Activated T-helper 1 cell treated with anti-CD3 and anti-CD28 coated beads, Interleukin-2, amount 50 U/mL, for 16 hours (primary cell): Measurements from ENCODE around the gene MAPKAP1.

Source experiments
- DNase-seq, 2 donors: peaks; one replicate each; pipeline ENCODE4 v3.0.0-alpha.2; 2020; ENCODE audit warnings: low read depth in 1 of 2, low spot score in 1 of 2

Gene MAPKAP1

DNA sequence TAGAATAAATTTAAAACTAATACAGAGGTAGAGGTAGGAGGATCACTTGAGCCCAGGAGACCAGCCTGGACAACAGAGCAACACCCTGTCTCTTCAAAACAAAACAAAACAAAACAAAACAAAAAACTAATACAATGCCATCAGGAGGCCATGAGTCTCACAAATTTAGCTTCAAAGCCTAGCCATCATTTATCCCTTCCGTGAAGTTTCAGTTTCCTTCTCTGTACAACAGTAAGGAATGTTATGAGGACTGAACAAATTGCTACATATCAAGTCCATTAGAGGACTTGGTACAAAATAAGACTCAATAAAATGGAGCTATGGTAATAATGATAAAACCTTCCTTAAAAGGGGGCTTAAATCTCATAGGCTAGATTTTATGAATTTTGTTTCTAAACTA is 60.8 kb downstream of the MAPKAP1 start:
- no peak for DNase-seq

GRCh38 chr9:125644819-125645507 is 62.0 kb downstream of the MAPKAP1 start:
- DNase-seq, result no peak

DNA sequence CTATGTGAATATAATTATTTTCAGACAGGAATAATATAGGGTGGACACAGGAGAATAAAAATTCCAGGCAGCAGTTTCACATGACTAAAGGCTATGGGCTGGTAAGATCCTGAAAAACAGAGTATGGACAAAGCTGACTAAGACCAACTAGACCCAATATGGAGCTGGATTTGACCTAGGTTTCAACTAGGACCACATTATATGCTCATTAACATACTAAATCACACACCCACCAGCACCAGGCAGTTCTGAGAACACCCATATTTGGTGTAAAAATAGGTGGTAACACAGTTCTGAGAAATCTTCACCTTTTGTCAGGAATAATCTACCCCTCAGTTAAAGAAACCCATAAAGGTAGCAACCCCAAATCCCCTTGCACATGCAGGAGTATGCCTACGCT is 64.7 kb downstream of the MAPKAP1 start:
- DNase-seq, result no peak

DNA sequence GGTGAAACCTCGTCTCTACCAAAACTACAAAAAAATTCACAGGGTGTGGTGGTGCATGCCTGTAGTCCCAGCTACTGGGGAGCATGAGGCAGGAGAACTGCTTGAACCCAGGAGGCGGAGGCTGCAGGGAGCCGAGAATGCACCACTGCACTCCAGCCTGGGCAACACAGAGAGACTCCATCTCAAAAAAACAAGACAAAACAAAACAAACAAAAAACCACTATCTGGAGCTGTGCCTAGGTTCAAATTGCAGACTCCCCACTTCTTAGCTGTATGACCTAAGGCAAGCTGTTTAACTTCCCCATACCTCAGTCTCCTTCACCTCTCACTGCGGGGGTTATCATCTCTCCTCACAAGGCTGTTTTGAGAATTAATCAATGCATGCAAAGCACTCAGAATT is 68.0 kb downstream of the MAPKAP1 start:
- DNase-seq, result no peak

GRCh38 chr9:125638239-125639045 is 68.6 kb downstream of the MAPKAP1 start:
- no peak for DNase-seq

GRCh38 chr9:125637241-125637640 is 69.8 kb downstream of the MAPKAP1 start:
- no peak for DNase-seq

DNA sequence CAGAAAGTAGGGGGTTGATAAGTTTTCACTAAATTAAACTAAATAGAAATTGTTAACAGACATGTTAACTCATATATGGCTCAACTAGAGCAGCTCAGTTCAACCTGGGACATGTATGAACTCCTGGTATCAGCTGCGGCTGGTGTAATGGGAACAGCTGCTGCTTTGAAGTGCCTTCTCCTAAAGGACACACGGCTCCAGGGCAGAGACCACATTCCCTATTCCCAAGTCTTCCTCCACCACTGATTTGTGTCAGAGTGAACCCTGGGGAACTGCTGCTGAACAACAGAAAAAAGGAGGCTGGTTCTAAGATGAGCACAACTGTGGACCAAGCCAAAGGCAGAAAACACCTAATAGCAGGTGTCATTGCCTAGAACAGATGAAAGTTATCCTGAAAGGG is 71.1 kb downstream of the MAPKAP1 start:
- no peak for DNase-seq

GRCh38 chr9:125634040-125634717 is 72.8 kb downstream of the MAPKAP1 start:
- no peak for DNase-seq

DNA sequence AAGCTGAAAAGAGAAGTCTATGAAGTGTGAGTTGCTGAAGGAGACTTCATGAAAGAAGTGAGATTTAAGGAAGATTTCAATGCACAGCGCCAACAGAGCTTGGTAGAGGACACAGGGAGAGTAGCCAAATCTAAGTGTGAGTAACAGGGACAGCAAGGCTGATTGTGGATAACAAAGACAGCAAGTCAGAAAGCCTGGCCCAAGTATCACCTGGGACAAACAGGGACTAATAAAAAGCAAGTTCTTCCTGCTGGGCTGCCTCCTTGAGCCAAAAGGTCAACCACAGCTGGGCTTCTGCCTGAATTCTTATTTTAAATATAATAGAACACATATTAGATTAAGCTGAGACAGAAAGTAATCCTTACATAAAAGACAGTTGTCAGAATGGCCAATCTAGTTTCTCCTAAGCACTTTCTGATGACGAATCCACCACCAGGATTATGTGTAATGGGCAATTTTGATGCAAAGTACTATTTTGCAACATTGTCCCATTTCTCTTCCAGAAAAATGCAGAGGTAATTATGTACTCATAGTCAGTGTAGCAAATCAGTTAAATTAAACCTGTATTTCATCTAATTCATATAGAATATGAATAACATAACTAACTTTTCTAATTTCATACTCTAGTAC is 73.8 kb downstream of the MAPKAP1 start:
- no peak for DNase-seq

DNA sequence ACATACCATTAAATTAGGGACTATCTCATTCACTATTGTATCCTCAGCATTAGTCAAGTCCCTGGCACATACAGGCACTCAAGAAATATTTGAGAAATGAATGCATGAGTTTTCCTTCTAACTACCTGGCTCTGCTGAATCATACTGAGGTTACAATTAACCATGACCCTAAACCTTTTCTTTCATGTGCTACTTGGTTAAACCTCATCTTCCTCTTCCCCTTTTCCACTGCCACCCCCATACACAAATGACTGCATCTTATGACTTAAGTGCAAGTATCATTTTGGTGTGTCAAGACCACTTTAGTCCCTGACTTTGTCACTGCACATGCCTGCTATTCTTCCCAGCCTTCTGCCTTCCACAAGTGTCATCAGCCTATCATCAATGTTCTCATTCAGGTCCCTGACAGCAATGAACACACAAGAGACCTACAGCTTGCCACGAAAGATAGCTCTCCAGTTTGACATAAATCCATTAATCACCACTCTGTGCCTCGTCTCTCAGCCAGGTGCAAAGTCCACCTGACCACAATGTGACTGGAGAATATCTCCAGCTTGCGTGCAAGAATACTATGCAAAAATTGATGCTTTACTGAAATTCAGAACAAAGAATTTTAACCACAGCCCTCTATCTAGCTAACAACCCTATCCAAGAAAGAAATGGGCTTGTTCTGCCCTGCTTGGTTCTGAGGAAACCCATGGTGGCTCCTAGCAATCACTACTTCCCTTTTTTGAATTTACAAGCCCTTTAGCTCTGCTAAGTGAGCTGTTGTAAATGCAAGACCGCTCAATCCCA is 74.5 kb downstream of the MAPKAP1 start:
- no peak for DNase-seq

DNA sequence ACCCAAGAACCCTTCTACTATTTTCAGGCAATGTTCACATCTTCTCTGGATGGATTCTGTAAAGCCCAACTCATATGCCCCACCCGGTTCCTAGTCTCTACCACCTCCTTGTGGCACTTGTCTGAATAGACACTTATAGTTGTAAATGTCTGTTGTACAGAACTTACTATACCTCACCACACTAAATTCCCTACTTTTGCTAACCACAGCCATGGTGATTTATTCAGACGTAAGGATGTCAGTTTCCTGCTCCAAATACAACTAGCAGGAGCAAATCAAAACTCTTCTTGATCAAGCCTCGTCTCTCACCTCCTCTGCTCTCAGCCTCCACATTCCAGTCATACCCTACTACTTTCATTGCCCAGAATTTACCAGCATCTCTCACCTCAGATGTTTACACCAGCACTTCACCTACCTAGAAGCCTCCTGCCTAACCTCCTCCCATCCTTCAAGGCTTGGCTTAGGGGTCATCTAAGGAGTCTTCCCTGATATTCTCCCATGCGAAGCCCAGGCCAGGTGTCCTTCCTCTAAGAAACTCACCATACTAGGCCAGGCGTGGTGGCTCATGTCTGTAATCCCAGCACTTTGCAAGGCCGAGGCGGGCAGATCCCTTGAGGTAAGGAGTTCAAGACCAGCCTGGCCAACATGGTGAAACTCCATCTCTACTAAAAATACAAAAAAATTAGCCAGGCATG is 75.5 kb downstream of the MAPKAP1 start:
- no peak for DNase-seq

DNA sequence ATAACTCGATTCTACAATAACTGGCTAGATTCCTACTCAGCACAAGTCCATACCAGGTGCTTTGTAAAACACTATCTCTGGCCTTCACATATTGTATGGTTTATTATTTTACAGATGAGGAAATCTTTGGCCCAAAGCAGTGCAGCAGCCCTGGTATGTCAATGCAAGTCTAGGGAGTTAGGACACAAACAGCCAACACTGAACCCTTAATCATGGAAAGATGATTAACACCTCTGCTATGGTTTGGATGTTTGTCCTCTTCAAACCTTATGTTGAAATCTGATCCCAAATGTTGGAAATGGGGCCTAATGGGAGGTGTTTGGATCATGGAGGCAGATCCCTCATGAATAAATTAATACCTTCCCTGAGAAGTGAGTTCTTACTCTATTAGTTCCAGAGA is 76.6 kb downstream of the MAPKAP1 start:
- no peak for DNase-seq

GRCh38 chr9:125629446-125629845 is 77.6 kb downstream of the MAPKAP1 start:
- no peak for DNase-seq

DNA sequence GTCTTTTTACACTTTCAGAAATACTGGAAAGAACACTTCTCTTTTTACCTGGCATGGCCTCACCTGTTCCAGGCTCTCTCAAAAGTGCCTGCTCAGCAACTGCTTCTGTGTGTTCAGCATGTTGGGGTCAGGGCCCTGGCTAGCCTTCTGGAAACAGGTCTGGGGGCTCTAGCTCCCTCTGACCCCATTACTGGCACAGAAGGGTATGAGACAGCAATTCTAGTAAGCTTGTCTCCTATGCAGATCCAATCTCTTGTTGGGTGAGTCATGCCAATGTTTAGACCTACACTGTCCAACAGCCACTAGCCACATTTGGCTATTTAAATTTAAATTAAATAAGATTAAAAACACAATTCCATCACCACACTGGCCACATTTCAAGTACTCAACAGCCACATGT is 80.8 kb downstream of the MAPKAP1 start:
- DNase-seq, result no peak

DNA sequence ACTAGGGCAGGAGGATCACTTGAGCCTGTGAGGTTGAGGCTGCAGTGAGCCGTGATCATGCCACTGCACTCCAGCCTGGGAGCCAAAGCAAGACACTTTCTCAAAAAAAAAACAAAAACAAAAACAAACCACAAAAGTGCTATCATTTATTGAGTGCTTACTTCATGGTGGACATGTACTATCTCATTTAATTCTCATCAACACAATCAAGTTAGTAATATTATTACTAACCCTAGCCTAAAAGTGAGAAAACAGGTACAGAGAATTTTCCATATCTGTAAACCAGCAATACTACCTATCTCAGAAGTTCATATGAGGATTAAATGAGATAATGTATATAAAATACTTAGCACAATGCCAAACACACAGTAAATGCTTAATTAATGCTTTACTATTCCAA is 85.8 kb downstream of the MAPKAP1 start:
- DNase-seq, result no peak

- DNase-seq, result no peak
Measured at GRCh38 chr9:125620216-125620615, 86.8 kb downstream of the MAPKAP1 start.

- DNase-seq, result no peak
Measured at GRCh38 chr9:125617087-125617486, 89.9 kb downstream of the MAPKAP1 start.

DNA sequence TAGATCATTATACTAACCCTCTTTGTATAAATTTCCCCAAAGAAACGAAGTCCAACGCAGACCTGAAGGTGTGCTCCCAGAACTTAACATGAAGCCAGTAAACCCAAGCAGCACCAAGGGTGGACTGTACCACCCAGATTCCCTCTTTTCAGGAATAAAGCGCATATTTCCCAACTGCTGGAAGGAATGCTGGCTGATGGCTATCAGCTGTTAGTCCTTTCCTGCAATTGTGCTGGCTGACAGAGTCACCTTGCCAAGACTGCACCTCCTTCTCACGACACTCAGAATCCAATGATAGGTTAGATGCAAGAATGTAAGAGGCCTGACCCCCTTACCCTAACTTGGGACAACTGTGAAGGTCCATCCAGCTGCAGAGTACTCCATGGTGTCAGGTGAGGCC is 93.9 kb downstream of the MAPKAP1 start:
- no peak for DNase-seq

- DNase-seq, result no peak
Measured at GRCh38 chr9:125612616-125613015, 94.4 kb downstream of the MAPKAP1 start.

- no peak for DNase-seq
Measured at GRCh38 chr9:125611121-125611765, 95.8 kb downstream of the MAPKAP1 start.
